Osteocyte (in vitro differentiated cells): Measurements from ENCODE around the gene BIK. TPM values are rescaled to one million over a fixed set of nuclear protein-coding genes. Genes with fewer than 3 reads are reported as not detected.

ENCODE experiments used
- DNase-seq: peaks from one replicate; pipeline ENCODE4 v3.0.0; 2021; ENCODE audit warnings: mixed read lengths; ENCODE audit not compliant: unreplicated experiment; ENCODE audit errors: extremely low spot score
- H3K27ac Mint-ChIP-seq: one replicate; pipeline ENCODE4 v1.8.0; 2021; ENCODE audit warnings: mild to moderate bottlenecking, mixed read lengths; ENCODE audit not compliant: unreplicated experiment
- H3K27me3 Mint-ChIP-seq: one replicate; pipeline ENCODE4 v1.8.0; 2021; ENCODE audit warnings: mixed read lengths; ENCODE audit not compliant: unreplicated experiment
- H3K36me3 Mint-ChIP-seq: one replicate; pipeline ENCODE4 v1.8.0; 2021; ENCODE audit warnings: mixed read lengths; ENCODE audit not compliant: unreplicated experiment
- H3K4me1 Mint-ChIP-seq: one replicate; pipeline ENCODE4 v1.8.0; 2021; ENCODE audit warnings: mixed read lengths; ENCODE audit not compliant: unreplicated experiment
- H3K4me3 Mint-ChIP-seq: one replicate; pipeline ENCODE4 v1.8.0; 2021; ENCODE audit warnings: mild to moderate bottlenecking, moderate library complexity, mixed read lengths; ENCODE audit not compliant: unreplicated experiment
- H3K9me3 Mint-ChIP-seq: one replicate; pipeline ENCODE4 v1.8.0; 2021; ENCODE audit warnings: mixed read lengths; ENCODE audit not compliant: unreplicated experiment
- CTCF ChIP-seq: fragments of 200-600 bp; sonication (generic); IDR thresholded peaks from 2 replicates; pipeline ENCODE4 v1.5.0; 2021; ENCODE audit warnings: antibody characterized with exemption, mild to moderate bottlenecking, moderate library complexity
- long read RNA-seq: library from polyadenylated mRNA; unstranded; transcript quantifications from one replicate; pipeline ENCODE4 v2.0.0, GENCODE V29; 2021
- total RNA-seq: library from RNA; stranded (reverse); gene quantifications from 2 replicates; pipeline ENCODE4 v1.2.1, GENCODE V29; 2021

The BIK gene
- total RNA-seq: not detected in 2 replicates
- long read RNA-seq: 0 reads

- no peak within 1 kb of the TSS for H3K27ac Mint-ChIP-seq
Observed at GRCh38 chr22:43110444-43110926, at the start of gene BIK. Gene BIK, plus strand, starts transcription at chr22:43110750. Its CDS starts 13,273 bp downstream, at chr22:43124023.

GRCh38 chr22:43066134-43066533 is 44.4 kb upstream of the BIK start:
- H3K9me3 Mint-ChIP-seq: no peaks in the 10 kb centered on the region
- no peak for TF ChIP-seq CTCF
- peaks cover 30% of the 10 kb centered on the region for H3K36me3 Mint-ChIP-seq
- H3K27ac Mint-ChIP-seq: peak overlapping the region; percentile 95
- DNase-seq: no peak
- no peaks in the 10 kb centered on the region for H3K27me3 Mint-ChIP-seq
- H3K4me3 Mint-ChIP-seq: no peak overlapping the region
- peaks cover 16% of the 10 kb centered on the region for H3K4me1 Mint-ChIP-seq

More at GRCh38 chr22:43110444-43110926, at the start of gene BIK:
- TF ChIP-seq CTCF: no peak
- Mint-ChIP-seq H3K9me3 (no peaks in the 10 kb centered on the region), H3K4me3 (peak within 1 kb of the TSS; percentile 69), H3K4me1 (peaks cover 4% of the 10 kb centered on the region), H3K27me3 (peaks cover 39% of the 10 kb centered on the region), H3K36me3 (no peaks in the 10 kb centered on the region)
- no peak for DNase-seq

- no peak for TF ChIP-seq CTCF
- no peaks in the 10 kb centered on the region for H3K27me3 Mint-ChIP-seq
- H3K4me3 Mint-ChIP-seq: no peak overlapping the region
- peaks cover 16% of the 10 kb centered on the region for H3K4me1 Mint-ChIP-seq
- H3K27ac Mint-ChIP-seq: peak overlapping the region; percentile 95
- no peak for DNase-seq
- peaks cover 23% of the 10 kb centered on the region for H3K36me3 Mint-ChIP-seq
- no peaks in the 10 kb centered on the region for H3K9me3 Mint-ChIP-seq
Observed at GRCh38 chr22:43066844-43067385, 43.6 kb upstream of the BIK start.

- H3K4me3 Mint-ChIP-seq: no peak overlapping the region
- DNase-seq: no peak
Observed at GRCh38 chr22:43077121-43077877, 33.3 kb upstream of the BIK start.

More at GRCh38 chr22:43077121-43077877, 33.3 kb upstream of the BIK start:
- no peaks in the 10 kb centered on the region for H3K27me3 Mint-ChIP-seq
- H3K4me1 Mint-ChIP-seq: no peaks in the 10 kb centered on the region
- no peak for TF ChIP-seq CTCF
- peaks cover 14% of the 10 kb centered on the region for H3K36me3 Mint-ChIP-seq
- no peak overlapping the region for H3K27ac Mint-ChIP-seq
- no peaks in the 10 kb centered on the region for H3K9me3 Mint-ChIP-seq
